Fibroblast of lung (primary cell): Measurements from ENCODE around the gene MESD. TPM values are rescaled to one million over a fixed set of nuclear protein-coding genes. Genes with fewer than 3 reads are reported as not detected.
"Not testable (repeated sequence)": the region's sequence is repeated elsewhere in the genome, so short reads cannot be mapped to it uniquely, and the experiment has no call there.

Experiments
- DNase-seq, 2 donors: peaks; one replicate each; pipeline versions ENCODE4 v3.0.0 to v3.0.0-alpha.2; 2010; ENCODE audit warnings: low read depth in 2 of 2
- H2AFZ ChIP-seq: 2 replicates; pipeline ENCODE4 v1.5.1; 2012; ENCODE audit warnings: low read length, control low read depth, inconsistent platforms
- H3K27ac ChIP-seq: 2 replicates; pipeline ENCODE4 v1.5.1; 2011; ENCODE audit warnings: low read length, control low read depth; ENCODE audit not compliant: insufficient read depth
- H3K27me3 ChIP-seq: 2 replicates; pipeline ENCODE4 v1.5.1; 2011; ENCODE audit warnings: mild to moderate bottlenecking, low read length; ENCODE audit not compliant: control insufficient read depth, insufficient read depth
- H3K36me3 ChIP-seq: 2 replicates; pipeline ENCODE4 v1.5.1; 2011; ENCODE audit warnings: low read length; ENCODE audit not compliant: control insufficient read depth, insufficient read depth
- H3K4me1 ChIP-seq: 2 replicates; pipeline ENCODE4 v1.5.1; 2011; ENCODE audit warnings: low read length; ENCODE audit not compliant: control insufficient read depth, insufficient read depth; ENCODE audit errors: extremely low read depth
- H3K4me2 ChIP-seq: 2 replicates; pipeline ENCODE4 v1.5.1; 2011; ENCODE audit warnings: low read length, control low read depth; ENCODE audit not compliant: insufficient read depth; ENCODE audit errors: extremely low read depth
- H3K4me3 ChIP-seq, 4 experiments: fragments of 200-600 bp in 1 of 4; sonication (generic) in 1 of 4; replicated peaks in 1 of 4; 2 replicates each; pipeline ENCODE4 v1.5.1; 2011 to 2016; ENCODE audit warnings: low read length in 4 of 4, low read depth in 3 of 4, mild to moderate bottlenecking in 3 of 4, control low read depth in 2 of 4, inconsistent platforms in 1 of 4, mixed read lengths in 1 of 4; ENCODE audit not compliant: insufficient read depth in 1 of 4; ENCODE audit errors: control extremely low read depth in 1 of 4
- H3K79me2 ChIP-seq: 2 replicates; pipeline ENCODE4 v1.5.1; 2012; ENCODE audit warnings: mild to moderate bottlenecking, low read length, inconsistent platforms; ENCODE audit not compliant: control insufficient read depth, insufficient read depth
- H3K9ac ChIP-seq: 2 replicates; pipeline ENCODE4 v1.5.1; 2011; ENCODE audit warnings: mild to moderate bottlenecking, low read length, control low read depth; ENCODE audit not compliant: insufficient read depth
- H3K9me3 ChIP-seq: 2 replicates; pipeline ENCODE4 v1.5.1; 2012; ENCODE audit warnings: low read depth, low read length; ENCODE audit not compliant: control insufficient read depth, insufficient read depth
- H4K20me1 ChIP-seq: 2 replicates; pipeline ENCODE4 v1.5.1; 2011; ENCODE audit warnings: low read length; ENCODE audit not compliant: control insufficient read depth, insufficient read depth; ENCODE audit errors: extremely low read depth
- EZH2 ChIP-seq: IDR thresholded peaks from 2 replicates; pipeline ENCODE4 v1.5.1; 2012; ENCODE audit warnings: low read length, control low read depth, mild to moderate bottlenecking; ENCODE audit errors: missing control alignments
- polyA plus RNA-seq, 2 donors: library from polyadenylated mRNA; depleted of rRNA in 1 of 2; stranded (reverse) in 1 of 2; unstranded in 1 of 2; fragments of >200 nt; gene quantifications; 2 replicates each; pipeline ENCODE4 v1.2.1, GENCODE V29; 2011 to 2012; ENCODE audit warnings: missing spikeins in 1 of 2
- total RNA-seq: library from RNA; depleted of rRNA; stranded (reverse); fragments of >200 nt; gene quantifications from 2 replicates; pipeline ENCODE4 v1.2.1, GENCODE V29; 2014
- TF ChIP-seq, protein P1 (sequence below), 2 donors: IDR thresholded peaks in 1 of 2; conservative IDR thresholded peaks in 1 of 2; 1 replicate in 1 of 2; 2 replicates in 1 of 2; pipeline ENCODE4 v1.5.1; 2011 to 2012; ENCODE audit warnings: low read length in 2 of 2, control low read depth in 1 of 2, inconsistent platforms in 1 of 2, low read depth in 1 of 2, mild to moderate bottlenecking in 1 of 2

The MESD gene
- total and polyA plus RNA-seq, 2 donors (not counting 1 experiment from before 2014, with no cell fraction given): 21.3 to 26.0 TPM

DNA sequence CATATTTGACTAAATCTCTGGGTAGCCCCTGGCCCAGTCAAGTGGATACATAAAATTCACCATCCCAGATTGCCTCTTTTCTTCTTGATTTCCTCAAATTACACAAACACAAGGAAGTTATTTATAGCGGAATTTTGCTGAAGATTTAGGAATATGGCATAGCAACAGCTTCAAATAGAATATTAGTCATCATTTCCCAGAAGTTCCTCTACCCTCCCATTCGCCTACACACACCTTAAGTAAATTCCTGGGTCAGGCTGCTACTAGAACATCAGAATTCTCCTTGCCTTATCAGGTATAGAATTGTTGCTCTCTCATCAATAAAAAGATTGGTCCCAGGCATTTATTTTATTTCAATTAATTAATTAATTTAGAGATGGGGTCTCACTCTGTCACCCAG, 31.6 kb downstream of the MESD start:
- Histone ChIP-seq H3K4me2 (no peak overlapping the region), H3K9ac (no peak overlapping the region), H4K20me1 (no peaks in the 10 kb centered on the region), H2AFZ (no peak overlapping the region), H3K4me1 (peaks cover 2% of the 10 kb centered on the region), H3K79me2 (no peaks in the 10 kb centered on the region), H3K36me3 (no peaks in the 10 kb centered on the region), H3K27me3 (no peaks in the 10 kb centered on the region), H3K9me3 (no peaks in the 10 kb centered on the region), H3K4me3 (no peak overlapping the region), H3K27ac (no peak overlapping the region)
- TF ChIP-seq EZH2: no peak
- TF ChIP-seq, protein P1, sequence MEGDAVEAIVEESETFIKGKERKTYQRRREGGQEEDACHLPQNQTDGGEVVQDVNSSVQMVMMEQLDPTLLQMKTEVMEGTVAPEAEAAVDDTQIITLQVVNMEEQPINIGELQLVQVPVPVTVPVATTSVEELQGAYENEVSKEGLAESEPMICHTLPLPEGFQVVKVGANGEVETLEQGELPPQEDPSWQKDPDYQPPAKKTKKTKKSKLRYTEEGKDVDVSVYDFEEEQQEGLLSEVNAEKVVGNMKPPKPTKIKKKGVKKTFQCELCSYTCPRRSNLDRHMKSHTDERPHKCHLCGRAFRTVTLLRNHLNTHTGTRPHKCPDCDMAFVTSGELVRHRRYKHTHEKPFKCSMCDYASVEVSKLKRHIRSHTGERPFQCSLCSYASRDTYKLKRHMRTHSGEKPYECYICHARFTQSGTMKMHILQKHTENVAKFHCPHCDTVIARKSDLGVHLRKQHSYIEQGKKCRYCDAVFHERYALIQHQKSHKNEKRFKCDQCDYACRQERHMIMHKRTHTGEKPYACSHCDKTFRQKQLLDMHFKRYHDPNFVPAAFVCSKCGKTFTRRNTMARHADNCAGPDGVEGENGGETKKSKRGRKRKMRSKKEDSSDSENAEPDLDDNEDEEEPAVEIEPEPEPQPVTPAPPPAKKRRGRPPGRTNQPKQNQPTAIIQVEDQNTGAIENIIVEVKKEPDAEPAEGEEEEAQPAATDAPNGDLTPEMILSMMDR (conservative IDR thresholded peaks at IDR 0.05 in 1 of 2, IDR thresholded peaks at IDR 0.05 in 1 of 2; ENCODE audit: low read depth in 1 of 2, low read length in 2 of 2): no peak
- peak in 1 of 2 donors; percentile 80 for DNase-seq

DNA sequence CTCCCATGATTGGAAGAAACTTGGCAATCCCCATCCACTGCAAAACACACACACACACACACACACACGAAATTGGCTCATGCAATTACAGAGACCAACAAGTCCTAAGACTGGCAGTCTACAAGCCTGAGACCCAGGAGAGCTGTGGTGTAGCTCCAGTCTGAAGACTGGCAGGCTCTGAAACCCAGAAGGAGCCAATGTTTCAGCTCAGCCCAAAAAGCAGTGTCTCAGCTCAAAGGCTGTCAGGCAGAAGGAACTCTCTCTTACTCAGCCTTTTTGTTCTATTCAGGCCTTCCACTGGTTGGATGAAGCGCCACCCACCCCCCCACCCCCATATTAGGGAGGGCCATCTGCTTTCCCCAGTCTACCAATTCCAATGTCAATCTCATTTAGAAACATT, 32.1 kb downstream of the MESD start:
- Histone ChIP-seq H3K79me2 (no peaks in the 10 kb centered on the region), H3K27me3 (no peaks in the 10 kb centered on the region), H3K27ac (no peak overlapping the region), H3K4me3 (no peak overlapping the region), H3K4me2 (no peak overlapping the region), H3K9me3 (no peaks in the 10 kb centered on the region), H4K20me1 (no peaks in the 10 kb centered on the region), H2AFZ (no peak overlapping the region), H3K36me3 (no peaks in the 10 kb centered on the region), H3K4me1 (peaks cover 2% of the 10 kb centered on the region), H3K9ac (no peak overlapping the region)
- DNase-seq: peak; percentile 22 to 59
- TF ChIP-seq, protein P1 (conservative IDR thresholded peaks at IDR 0.05 in 1 of 2, IDR thresholded peaks at IDR 0.05 in 1 of 2; ENCODE audit: low read depth in 1 of 2, low read length in 2 of 2): no peak
- TF ChIP-seq EZH2: no peak

DNA sequence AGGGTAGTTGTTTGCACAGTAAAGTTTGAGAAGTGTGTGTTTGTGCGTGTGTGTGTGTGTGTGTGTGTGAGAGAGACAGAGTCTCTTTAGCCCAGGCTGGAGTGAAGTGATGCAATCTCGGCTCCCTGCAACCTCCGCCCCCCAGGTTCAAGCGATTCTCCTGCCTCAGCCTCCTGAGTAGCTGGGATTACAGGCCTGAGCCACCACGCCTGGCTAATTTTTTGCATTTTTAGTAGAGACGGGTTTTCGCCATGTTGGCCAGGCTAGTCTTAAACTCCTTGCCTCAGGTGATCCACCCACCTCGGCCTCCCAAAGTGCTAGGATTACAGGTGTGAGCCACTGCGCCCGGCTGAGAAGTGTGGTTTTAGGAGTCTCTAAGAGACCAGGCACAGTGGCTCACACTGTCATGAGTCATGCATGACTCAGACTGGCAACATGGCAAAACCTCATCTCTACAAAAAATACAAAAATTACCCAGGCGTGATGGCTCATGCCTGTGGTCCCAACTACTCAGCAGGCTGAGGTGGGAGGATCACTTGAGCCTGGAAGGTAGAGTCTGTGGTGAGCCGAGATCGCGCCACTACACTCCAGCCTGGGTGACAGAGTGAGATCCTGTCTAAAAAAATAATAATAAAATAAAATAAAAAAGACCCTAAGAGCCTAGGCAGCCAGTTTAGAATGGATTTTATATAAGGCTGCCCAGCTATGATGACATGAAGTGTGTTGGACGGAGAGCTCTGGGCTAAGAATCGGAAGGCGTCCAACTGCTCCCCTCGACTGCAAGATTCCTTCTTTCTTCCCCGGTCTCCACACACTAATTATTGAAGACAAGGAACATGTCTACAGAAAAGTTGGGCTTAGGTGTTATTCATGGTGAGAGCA, 33.8 kb downstream of the MESD start:
- H3K27ac ChIP-seq, H3K4me1 ChIP-seq, H3K4me3 ChIP-seq, H3K27me3 ChIP-seq, H3K9ac ChIP-seq, H3K36me3 ChIP-seq, H3K79me2 ChIP-seq, H3K9me3 ChIP-seq, H3K4me2 ChIP-seq, H4K20me1 ChIP-seq, H2AFZ ChIP-seq: not testable (repeated sequence)
- DNase-seq: peak; percentile 89 to 95
